ENCODE results near the gene RAMP2. TPM values are rescaled to one million over a fixed set of nuclear protein-coding genes. Genes with fewer than 3 reads are reported as not detected.

The RAMP2 gene
- total and polyA plus RNA-seq, 2 of the 13 experiments (the other 11 are each of a cell fraction or from before 2014, with no cell fraction given), result 1.4 to 5.2 TPM

DNA sequence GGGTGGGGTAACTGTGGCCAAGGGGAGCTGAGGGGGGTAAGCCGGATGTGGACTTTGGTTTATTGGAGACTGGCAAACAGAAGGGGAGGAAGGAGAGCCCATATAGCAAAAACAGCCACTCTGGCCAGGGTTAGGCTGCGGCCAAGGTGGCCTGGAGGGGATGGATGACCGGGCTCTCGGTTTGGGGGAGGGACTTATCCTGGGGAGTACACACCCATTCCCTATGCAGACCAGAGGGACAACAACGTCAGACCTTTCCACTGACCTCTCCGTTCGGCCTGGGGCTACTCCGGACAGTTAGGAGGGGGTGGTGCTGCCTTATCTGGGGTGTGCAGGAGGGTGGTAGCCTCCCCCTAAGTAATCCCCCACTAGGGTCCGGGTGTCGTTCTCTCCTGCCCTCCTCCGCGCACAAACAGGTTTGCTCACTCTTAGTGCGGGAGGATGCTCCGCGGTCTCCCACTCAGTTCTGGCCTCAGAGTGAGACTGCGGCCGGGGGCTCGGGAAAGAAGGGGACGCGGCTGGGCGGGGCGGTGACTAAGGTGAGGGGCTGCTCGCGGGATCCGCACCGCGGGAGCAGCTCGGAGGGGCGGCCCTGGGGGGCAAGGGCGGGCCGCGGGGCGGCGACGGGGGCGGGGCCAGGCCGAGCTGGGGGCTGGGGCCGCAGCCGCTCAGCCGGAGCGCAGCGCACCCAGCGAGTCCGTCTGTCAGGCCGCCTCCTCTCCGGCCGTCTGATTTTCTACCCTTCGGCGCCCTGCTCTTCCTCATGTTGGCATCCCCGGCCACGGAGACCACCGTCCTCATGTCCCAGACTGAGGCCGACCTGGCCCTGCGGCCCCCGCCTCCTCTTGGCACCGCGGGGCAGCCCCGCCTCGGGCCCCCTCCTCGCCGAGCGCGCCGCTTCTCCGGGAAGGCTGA lies 19.2 kb downstream of the RAMP2 start, which contains the start of gene WNK4 (continued):
- TF ChIP-seq, protein P1, sequence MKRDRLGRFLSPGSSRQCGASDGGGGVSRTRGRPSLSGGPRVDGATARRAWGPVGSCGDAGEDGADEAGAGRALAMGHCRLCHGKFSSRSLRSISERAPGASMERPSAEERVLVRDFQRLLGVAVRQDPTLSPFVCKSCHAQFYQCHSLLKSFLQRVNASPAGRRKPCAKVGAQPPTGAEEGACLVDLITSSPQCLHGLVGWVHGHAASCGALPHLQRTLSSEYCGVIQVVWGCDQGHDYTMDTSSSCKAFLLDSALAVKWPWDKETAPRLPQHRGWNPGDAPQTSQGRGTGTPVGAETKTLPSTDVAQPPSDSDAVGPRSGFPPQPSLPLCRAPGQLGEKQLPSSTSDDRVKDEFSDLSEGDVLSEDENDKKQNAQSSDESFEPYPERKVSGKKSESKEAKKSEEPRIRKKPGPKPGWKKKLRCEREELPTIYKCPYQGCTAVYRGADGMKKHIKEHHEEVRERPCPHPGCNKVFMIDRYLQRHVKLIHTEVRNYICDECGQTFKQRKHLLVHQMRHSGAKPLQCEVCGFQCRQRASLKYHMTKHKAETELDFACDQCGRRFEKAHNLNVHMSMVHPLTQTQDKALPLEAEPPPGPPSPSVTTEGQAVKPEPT (CRISPR knock-in tag; IDR thresholded peaks at IDR 0.05; ENCODE audit: low read depth), result no peak
- TF ChIP-seq SALL1 (CRISPR knock-in tag; IDR thresholded peaks at IDR 0.05) (peak; percentile 84), ZNF589 (CRISPR knock-in tag; conservative IDR thresholded peaks at IDR 0.05) (peak; percentile 69; the same call in 1 of the 2 replicates), HDAC2 (CRISPR knock-in tag; IDR thresholded peaks at IDR 0.05) (peak; percentile 88), ZNF329 (CRISPR knock-in tag; IDR thresholded peaks at IDR 0.05; ENCODE audit: low read depth) (no peak; the same call in 1 of the 2 replicates), MTF2 (CRISPR knock-in tag; IDR thresholded peaks at IDR 0.05; ENCODE audit: borderline replicate concordance) (no peak; the same call in 1 of the 2 replicates), ZNF17 (CRISPR knock-in tag; IDR thresholded peaks at IDR 0.05) (no peak; the same call in 1 of the 2 replicates), XRCC5 (optimal IDR thresholded peaks at IDR 0.05; ENCODE audit: low read length) (peak; percentile 91), ZNF235 (CRISPR knock-in tag; IDR thresholded peaks at IDR 0.05; ENCODE audit: borderline replicate concordance) (no peak), BRD4 (CRISPR knock-in tag; IDR thresholded peaks at IDR 0.05) (no peak), SNRNP70 (IDR thresholded peaks at IDR 0.05; ENCODE audit: low read depth, low read length) (no peak), USF2 (IDR thresholded peaks at IDR 0.05; ENCODE audit: low read depth, low read length) (no peak), USF2 (CRISPR knock-in tag; IDR thresholded peaks at IDR 0.05; ENCODE audit: borderline replicate concordance) (no peak; the same call in 1 of the 2 replicates), MED13 (CRISPR knock-in tag; IDR thresholded peaks at IDR 0.05) (no peak), SCMH1 (CRISPR knock-in tag; IDR thresholded peaks at IDR 0.05; ENCODE audit: borderline replicate concordance) (no peak)
- TF ChIP-seq, protein P2, sequence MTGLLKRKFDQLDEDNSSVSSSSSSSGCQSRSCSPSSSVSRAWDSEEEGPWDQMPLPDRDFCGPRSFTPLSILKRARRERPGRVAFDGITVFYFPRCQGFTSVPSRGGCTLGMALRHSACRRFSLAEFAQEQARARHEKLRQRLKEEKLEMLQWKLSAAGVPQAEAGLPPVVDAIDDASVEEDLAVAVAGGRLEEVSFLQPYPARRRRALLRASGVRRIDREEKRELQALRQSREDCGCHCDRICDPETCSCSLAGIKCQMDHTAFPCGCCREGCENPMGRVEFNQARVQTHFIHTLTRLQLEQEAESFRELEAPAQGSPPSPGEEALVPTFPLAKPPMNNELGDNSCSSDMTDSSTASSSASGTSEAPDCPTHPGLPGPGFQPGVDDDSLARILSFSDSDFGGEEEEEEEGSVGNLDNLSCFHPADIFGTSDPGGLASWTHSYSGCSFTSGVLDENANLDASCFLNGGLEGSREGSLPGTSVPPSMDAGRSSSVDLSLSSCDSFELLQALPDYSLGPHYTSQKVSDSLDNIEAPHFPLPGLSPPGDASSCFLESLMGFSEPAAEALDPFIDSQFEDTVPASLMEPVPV (CRISPR knock-in tag; IDR thresholded peaks at IDR 0.05), result 0 out of 2 replicates have a peak, but pooled peaks have one; percentile 65
- TF ChIP-seq, protein P3, sequence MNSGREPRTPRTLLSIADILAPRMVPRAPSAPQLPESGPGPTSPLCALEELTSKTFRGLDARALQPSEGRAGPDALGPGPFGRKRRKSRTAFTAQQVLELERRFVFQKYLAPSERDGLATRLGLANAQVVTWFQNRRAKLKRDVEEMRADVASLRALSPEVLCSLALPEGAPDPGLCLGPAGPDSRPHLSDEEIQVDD (CRISPR knock-in tag; IDR thresholded peaks at IDR 0.05; ENCODE audit: borderline replicate concordance), result 0 out of 2 replicates have a peak, but pooled peaks have one; percentile 61
- TF ChIP-seq, protein P4, sequence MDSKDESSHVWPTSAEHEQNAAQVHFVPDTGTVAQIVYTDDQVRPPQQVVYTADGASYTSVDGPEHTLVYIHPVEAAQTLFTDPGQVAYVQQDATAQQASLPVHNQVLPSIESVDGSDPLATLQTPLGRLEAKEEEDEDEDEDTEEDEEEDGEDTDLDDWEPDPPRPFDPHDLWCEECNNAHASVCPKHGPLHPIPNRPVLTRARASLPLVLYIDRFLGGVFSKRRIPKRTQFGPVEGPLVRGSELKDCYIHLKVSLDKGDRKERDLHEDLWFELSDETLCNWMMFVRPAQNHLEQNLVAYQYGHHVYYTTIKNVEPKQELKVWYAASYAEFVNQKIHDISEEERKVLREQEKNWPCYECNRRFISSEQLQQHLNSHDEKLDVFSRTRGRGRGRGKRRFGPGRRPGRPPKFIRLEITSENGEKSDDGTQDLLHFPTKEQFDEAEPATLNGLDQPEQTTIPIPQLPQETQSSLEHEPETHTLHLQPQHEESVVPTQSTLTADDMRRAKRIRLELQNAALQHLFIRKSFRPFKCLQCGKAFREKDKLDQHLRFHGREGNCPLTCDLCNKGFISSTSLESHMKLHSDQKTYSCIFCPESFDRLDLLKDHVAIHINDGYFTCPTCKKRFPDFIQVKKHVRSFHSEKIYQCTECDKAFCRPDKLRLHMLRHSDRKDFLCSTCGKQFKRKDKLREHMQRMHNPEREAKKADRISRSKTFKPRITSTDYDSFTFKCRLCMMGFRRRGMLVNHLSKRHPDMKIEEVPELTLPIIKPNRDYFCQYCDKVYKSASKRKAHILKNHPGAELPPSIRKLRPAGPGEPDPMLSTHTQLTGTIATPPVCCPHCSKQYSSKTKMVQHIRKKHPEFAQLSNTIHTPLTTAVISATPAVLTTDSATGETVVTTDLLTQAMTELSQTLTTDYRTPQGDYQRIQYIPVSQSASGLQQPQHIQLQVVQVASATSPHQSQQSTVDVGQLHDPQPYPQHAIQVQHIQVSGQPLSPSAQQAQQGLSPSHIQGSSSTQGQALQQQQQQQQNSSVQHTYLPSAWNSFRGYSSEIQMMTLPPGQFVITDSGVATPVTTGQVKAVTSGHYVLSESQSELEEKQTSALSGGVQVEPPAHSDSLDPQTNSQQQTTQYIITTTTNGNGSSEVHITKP (CRISPR knock-in tag; IDR thresholded peaks at IDR 0.05; ENCODE audit: low read depth), result peak; percentile 83; the same call in 1 of the 2 replicates
